ENCODE results near the gene RGP1.

The RGP1 gene

GRCh38 chr9:35748858-35749514 lies at the start of gene RGP1, which contains the start of gene GBA2:
Gene RGP1 (plus strand): TSS chr9:35749287. CDS start chr9:35749756, 469 bp downstream.
Gene GBA2 (minus strand): TSS chr9:35749228. CDS start chr9:35748704, 524 bp downstream.
- DNase-seq (peak; percentile 84), ATAC-seq (peak; percentile 89)

- DNase-seq (no peak), ATAC-seq (no peak)
Measured at GRCh38 chr9:35700031-35700430, 49.1 kb upstream of the RGP1 start.

- no peak for ATAC-seq
- no peak for DNase-seq
Measured at GRCh38 chr9:35700942-35701341, 48.1 kb upstream of the RGP1 start.

- DNase-seq (no peak), ATAC-seq (no peak)
Measured at GRCh38 chr9:35702696-35703095, 46.4 kb upstream of the RGP1 start.

GRCh38 chr9:35703906-35704672 lies 45.0 kb upstream of the RGP1 start:
- ATAC-seq: no peak

GRCh38 chr9:35705372-35705771 lies 43.7 kb upstream of the RGP1 start:
- no peak for DNase-seq
- no peak for ATAC-seq

More at GRCh38 chr9:35703906-35704672, 45.0 kb upstream of the RGP1 start:
- DNase-seq: no peak

- ATAC-seq (no peak), DNase-seq (no peak)
Measured at GRCh38 chr9:35705836-35706430, 43.2 kb upstream of the RGP1 start.

GRCh38 chr9:35706951-35707350 lies 42.1 kb upstream of the RGP1 start:
- ATAC-seq (no peak), DNase-seq (no peak)

- no peak for DNase-seq
- ATAC-seq: no peak
Measured at GRCh38 chr9:35708146-35708545, 40.9 kb upstream of the RGP1 start.

- no peak for DNase-seq
- no peak for ATAC-seq
Measured at GRCh38 chr9:35710818-35711500, 38.1 kb upstream of the RGP1 start.

GRCh38 chr9:35711501-35712428 lies 37.3 kb upstream of the RGP1 start:
- DNase-seq (no peak), ATAC-seq (no peak)

GRCh38 chr9:35712762-35713400 lies 36.2 kb upstream of the RGP1 start:
- DNase-seq: no peak

GRCh38 chr9:35713578-35713977 lies 35.5 kb upstream of the RGP1 start:
- DNase-seq: no peak
- ATAC-seq: no peak

More at GRCh38 chr9:35712762-35713400, 36.2 kb upstream of the RGP1 start:
- ATAC-seq: no peak

GRCh38 chr9:35714123-35714522 lies 35.0 kb upstream of the RGP1 start:
- DNase-seq: no peak
- ATAC-seq: no peak

GRCh38 chr9:35714579-35715252 lies 34.4 kb upstream of the RGP1 start:
- ATAC-seq (no peak), DNase-seq (no peak)

GRCh38 chr9:35716230-35716629 lies 32.9 kb upstream of the RGP1 start:
- ATAC-seq: no peak
- DNase-seq: no peak

GRCh38 chr9:35717132-35717870 lies 31.8 kb upstream of the RGP1 start:
- DNase-seq: no peak
- no peak for ATAC-seq

GRCh38 chr9:35718721-35719511 lies 30.2 kb upstream of the RGP1 start:
- no peak for ATAC-seq
- DNase-seq: no peak

GRCh38 chr9:35719546-35719945 lies 29.5 kb upstream of the RGP1 start:
- ATAC-seq: no peak
- DNase-seq: no peak

Data from stimulated activated naive CD8-positive, alpha-beta T cell treated with anti-CD3 and anti-CD28 coated beads, Interleukin-15, Interleukin-2, amounts not matched to agents 100 U/mL and 50 U/mL, for 24 hours (primary cell).